Fibroblast of the aortic adventitia (primary cell): ENCODE data around the gene HMGCS1. TPM values are rescaled to one million over a fixed set of nuclear protein-coding genes. Genes with fewer than 3 reads are reported as not detected.
A peak's percentile ranks its signal among the peaks of the same experiment; 100 is the strongest.

Experiments
- DNase-seq: peaks from one replicate; pipeline ENCODE4 v3.0.0-alpha.2; 2010; ENCODE audit warnings: low read depth
- H3K4me3 ChIP-seq: 2 replicates; pipeline ENCODE4 v1.5.1; 2011; ENCODE audit warnings: low read depth, mild to moderate bottlenecking, control low read depth, low read length, moderate library complexity
- total RNA-seq: library from RNA; depleted of rRNA; stranded (reverse); fragments of >200 nt; gene quantifications from 2 replicates; pipeline ENCODE4 v1.2.3, GENCODE V29; 2012; ENCODE audit warnings: low replicate concordance
- TF ChIP-seq, protein P1 (sequence below): IDR thresholded peaks from 2 replicates; pipeline ENCODE4 v1.5.1; 2011; ENCODE audit warnings: mild to moderate bottlenecking, low read length, control low read depth, inconsistent platforms; ENCODE audit not compliant: insufficient read depth

HMGCS1 gene
- total RNA-seq, 1 donor: 37.6 TPM

GRCh38 chr5:43296835-43297234 is 16.4 kb downstream of the HMGCS1 start:
- TF ChIP-seq, protein P1, sequence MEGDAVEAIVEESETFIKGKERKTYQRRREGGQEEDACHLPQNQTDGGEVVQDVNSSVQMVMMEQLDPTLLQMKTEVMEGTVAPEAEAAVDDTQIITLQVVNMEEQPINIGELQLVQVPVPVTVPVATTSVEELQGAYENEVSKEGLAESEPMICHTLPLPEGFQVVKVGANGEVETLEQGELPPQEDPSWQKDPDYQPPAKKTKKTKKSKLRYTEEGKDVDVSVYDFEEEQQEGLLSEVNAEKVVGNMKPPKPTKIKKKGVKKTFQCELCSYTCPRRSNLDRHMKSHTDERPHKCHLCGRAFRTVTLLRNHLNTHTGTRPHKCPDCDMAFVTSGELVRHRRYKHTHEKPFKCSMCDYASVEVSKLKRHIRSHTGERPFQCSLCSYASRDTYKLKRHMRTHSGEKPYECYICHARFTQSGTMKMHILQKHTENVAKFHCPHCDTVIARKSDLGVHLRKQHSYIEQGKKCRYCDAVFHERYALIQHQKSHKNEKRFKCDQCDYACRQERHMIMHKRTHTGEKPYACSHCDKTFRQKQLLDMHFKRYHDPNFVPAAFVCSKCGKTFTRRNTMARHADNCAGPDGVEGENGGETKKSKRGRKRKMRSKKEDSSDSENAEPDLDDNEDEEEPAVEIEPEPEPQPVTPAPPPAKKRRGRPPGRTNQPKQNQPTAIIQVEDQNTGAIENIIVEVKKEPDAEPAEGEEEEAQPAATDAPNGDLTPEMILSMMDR: no peak
- no peak for DNase-seq
- no peak overlapping the region for H3K4me3 ChIP-seq

GRCh38 chr5:43295202-43295601 is 18.0 kb downstream of the HMGCS1 start:
- no peak overlapping the region for H3K4me3 ChIP-seq
- DNase-seq: no peak
- TF ChIP-seq, protein P1: no peak

DNA sequence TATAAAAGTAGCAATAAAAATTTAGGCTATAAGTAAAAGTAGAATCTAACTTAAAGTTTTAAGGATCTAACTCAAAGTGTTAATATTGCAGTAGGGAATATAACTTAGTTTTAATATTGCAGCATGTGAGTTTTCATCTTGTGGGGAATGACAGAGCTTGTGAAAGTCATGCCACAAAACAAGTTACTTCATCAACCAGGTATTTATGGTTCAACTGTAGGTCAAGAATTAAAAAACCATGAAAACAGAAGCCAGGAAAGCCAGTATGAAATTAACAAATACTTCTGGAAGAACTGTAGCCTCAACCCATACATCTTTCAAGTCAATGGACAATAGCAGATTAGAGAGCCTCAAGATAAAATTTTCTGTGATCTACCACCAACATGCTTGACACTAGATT is 19.0 kb downstream of the HMGCS1 start:
- peak; percentile 38 for DNase-seq
- no peak overlapping the region for H3K4me3 ChIP-seq
- TF ChIP-seq, protein P1: no peak

DNA sequence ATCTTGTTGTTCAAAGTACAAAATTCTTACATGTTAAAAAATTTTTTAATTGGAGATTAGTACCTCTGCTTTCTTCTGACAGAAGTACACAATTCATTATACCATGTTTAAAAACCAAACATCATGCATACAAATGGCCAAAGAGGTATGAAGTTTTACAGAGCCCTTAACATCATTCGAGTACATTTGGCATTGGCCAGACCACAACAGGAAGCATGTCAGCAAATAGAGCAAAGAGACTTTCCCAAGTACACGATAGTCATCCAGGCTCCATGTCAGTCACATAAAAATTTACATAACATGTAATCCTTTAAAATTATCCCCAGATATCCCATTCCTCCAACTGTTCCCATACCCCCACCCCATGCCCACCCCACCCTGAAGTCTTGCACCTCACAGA is 22.5 kb downstream of the HMGCS1 start:
- H3K4me3 ChIP-seq: no peak overlapping the region
- no peak for DNase-seq
- TF ChIP-seq, protein P1: no peak

- TF ChIP-seq, protein P1: no peak
- DNase-seq: no peak
- no peak overlapping the region for H3K4me3 ChIP-seq
Measured at GRCh38 chr5:43288269-43288831, 24.9 kb downstream of the HMGCS1 start.

GRCh38 chr5:43287493-43287892 is 25.7 kb downstream of the HMGCS1 start:
- TF ChIP-seq, protein P1: no peak
- DNase-seq: no peak
- H3K4me3 ChIP-seq: no peak overlapping the region

DNA sequence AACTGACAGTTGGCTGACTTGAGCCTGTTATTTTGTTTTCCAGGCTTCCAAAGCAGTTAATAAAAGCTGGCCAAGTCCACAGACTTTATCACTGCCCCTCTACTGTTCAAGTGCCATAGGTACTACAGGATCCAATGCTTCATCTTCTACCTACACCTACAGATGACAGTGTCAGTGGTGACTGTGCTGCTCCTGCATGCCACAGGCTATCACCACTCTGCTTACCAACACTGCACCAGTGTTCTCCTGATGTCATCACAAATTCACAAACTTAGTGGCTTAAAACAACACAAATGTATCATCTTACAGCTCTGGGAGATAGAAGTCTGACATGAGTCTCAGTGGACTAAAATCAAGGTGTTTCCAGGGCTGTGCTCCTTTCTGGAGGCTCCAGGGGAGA is 26.6 kb downstream of the HMGCS1 start:
- no peak overlapping the region for H3K4me3 ChIP-seq
- no peak for DNase-seq
- TF ChIP-seq, protein P1: no peak
